ENCODE data around the gene WWOX.

Gene WWOX

GRCh38 chr16:78786635-78787034 is 687.2 kb downstream of the WWOX start (continued):
- TF ChIP-seq ZNF565 (CRISPR knock-in tag; conservative IDR thresholded peaks at IDR 0.05; ENCODE audit: low read depth): no peak
- no peak for TF ChIP-seq ISL1 (CRISPR knock-in tag; IDR thresholded peaks at IDR 0.05)
- no peak for TF ChIP-seq OSR1 (CRISPR knock-in tag; IDR thresholded peaks at IDR 0.05)
- TF ChIP-seq ZC3H10 (CRISPR knock-in tag; IDR thresholded peaks at IDR 0.05): no peak
- no peak for TF ChIP-seq TOX (CRISPR knock-in tag; IDR thresholded peaks at IDR 0.05; ENCODE audit: borderline replicate concordance)

- TF ChIP-seq ZFP3 (CRISPR knock-in tag; IDR thresholded peaks at IDR 0.05): no peak
- TF ChIP-seq ARNTL (CRISPR knock-in tag; IDR thresholded peaks at IDR 0.05; ENCODE audit: borderline replicate concordance, low read depth): no peak
- TF ChIP-seq TSHZ2 (CRISPR knock-in tag; IDR thresholded peaks at IDR 0.05): no peak
- TF ChIP-seq CSRNP3 (CRISPR knock-in tag; IDR thresholded peaks at IDR 0.05): no peak
- TF ChIP-seq CSDC2 (CRISPR knock-in tag; IDR thresholded peaks at IDR 0.05): no peak
- TF ChIP-seq ZNF8 (CRISPR knock-in tag; IDR thresholded peaks at IDR 0.05): no peak
- no peak for TF ChIP-seq ISL1 (CRISPR knock-in tag; IDR thresholded peaks at IDR 0.05)
- no peak for TF ChIP-seq ZNF70 (CRISPR knock-in tag; IDR thresholded peaks at IDR 0.05)
- TF ChIP-seq OSR1 (CRISPR knock-in tag; IDR thresholded peaks at IDR 0.05): no peak
- TF ChIP-seq ZFP30 (CRISPR knock-in tag; IDR thresholded peaks at IDR 0.05): no peak
- TF ChIP-seq POU6F1 (CRISPR knock-in tag; IDR thresholded peaks at IDR 0.05; ENCODE audit: borderline replicate concordance, low read depth): no peak
- TF ChIP-seq ZNF565 (CRISPR knock-in tag; conservative IDR thresholded peaks at IDR 0.05; ENCODE audit: low read depth): no peak
- no peak for TF ChIP-seq TOX (CRISPR knock-in tag; IDR thresholded peaks at IDR 0.05; ENCODE audit: borderline replicate concordance)
- TF ChIP-seq PATZ1 (CRISPR knock-in tag; IDR thresholded peaks at IDR 0.05; ENCODE audit: borderline replicate concordance): no peak
- no peak for TF ChIP-seq ZC3H10 (CRISPR knock-in tag; IDR thresholded peaks at IDR 0.05)
- TF ChIP-seq ESRRG (CRISPR knock-in tag; IDR thresholded peaks at IDR 0.05): no peak
- TF ChIP-seq PPARA (CRISPR knock-in tag; IDR thresholded peaks at IDR 0.05; ENCODE audit: borderline replicate concordance): no peak
- TF ChIP-seq TCF4 (CRISPR knock-in tag; IDR thresholded peaks at IDR 0.05; ENCODE audit: borderline replicate concordance): no peak
- no peak for TF ChIP-seq SNAI2 (CRISPR knock-in tag; IDR thresholded peaks at IDR 0.05)
- no peak for ATAC-seq
Measured at GRCh38 chr16:78788276-78788675, 688.8 kb downstream of the WWOX start.

GRCh38 chr16:78788696-78789095 is 689.2 kb downstream of the WWOX start:
- ATAC-seq: no peak
- no peak for TF ChIP-seq RARB (CRISPR knock-in tag; IDR thresholded peaks at IDR 0.05)
- TF ChIP-seq CSDC2 (CRISPR knock-in tag; IDR thresholded peaks at IDR 0.05): no peak
- no peak for TF ChIP-seq GLIS3 (CRISPR knock-in tag; IDR thresholded peaks at IDR 0.05)
- TF ChIP-seq ZC3H10 (CRISPR knock-in tag; IDR thresholded peaks at IDR 0.05): no peak
- no peak for TF ChIP-seq CSRNP3 (CRISPR knock-in tag; IDR thresholded peaks at IDR 0.05)
- no peak for TF ChIP-seq ZFP30 (CRISPR knock-in tag; IDR thresholded peaks at IDR 0.05)
- no peak for TF ChIP-seq PPARA (CRISPR knock-in tag; IDR thresholded peaks at IDR 0.05; ENCODE audit: borderline replicate concordance)
- TF ChIP-seq ARNTL (CRISPR knock-in tag; IDR thresholded peaks at IDR 0.05; ENCODE audit: borderline replicate concordance, low read depth): no peak
- no peak for TF ChIP-seq ZNF8 (CRISPR knock-in tag; IDR thresholded peaks at IDR 0.05)
- TF ChIP-seq ISL1 (CRISPR knock-in tag; IDR thresholded peaks at IDR 0.05): no peak

All from SK-N-SH treated with all-trans-retinoic acid at 6 μM for 48 hours (cell line).